Measurements from ENCODE around the gene CHST1.

CHST1 gene

DNA sequence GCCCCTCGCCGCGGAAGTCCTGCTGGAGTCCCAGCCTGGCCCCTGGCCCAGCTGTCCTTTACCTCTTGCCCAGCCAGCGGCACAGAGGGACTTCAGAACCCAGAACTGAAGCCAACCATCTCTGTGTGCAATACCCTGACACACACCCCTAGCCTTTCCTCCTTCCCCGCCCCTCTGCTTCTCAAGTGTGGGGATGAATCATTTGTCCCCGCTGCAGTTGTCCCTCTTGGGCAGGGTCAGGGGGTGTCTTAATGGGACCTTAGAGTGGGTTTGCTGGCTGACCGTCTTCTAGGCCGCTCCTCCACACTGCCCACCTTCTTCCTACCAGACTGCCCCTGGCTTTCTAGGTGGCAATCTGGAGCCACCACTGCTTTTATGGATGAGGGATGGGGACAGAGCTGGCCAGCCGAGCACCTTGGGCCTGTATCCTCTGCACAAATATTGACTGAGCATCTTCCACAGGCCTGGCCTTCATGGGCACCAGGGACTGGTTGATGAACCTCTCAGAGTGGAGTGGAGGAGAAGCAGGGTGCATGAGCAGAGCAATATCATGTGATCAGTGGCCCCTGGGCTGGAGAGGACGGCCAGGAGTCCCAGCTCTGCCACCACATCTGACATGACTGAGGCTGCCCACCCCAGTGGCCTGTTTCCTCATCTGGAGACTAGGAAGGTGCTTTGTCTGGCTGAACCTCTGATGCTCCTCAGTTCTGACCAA, 668 bp upstream of the CHST1 start:
- no peak for TF ChIP-seq ZC3H10 (CRISPR knock-in tag; IDR thresholded peaks at IDR 0.05)
- TF ChIP-seq ZFP3 (CRISPR knock-in tag; IDR thresholded peaks at IDR 0.05) = no peak
- no peak for TF ChIP-seq ZNF70 (CRISPR knock-in tag; IDR thresholded peaks at IDR 0.05)
- TF ChIP-seq, protein P1, sequence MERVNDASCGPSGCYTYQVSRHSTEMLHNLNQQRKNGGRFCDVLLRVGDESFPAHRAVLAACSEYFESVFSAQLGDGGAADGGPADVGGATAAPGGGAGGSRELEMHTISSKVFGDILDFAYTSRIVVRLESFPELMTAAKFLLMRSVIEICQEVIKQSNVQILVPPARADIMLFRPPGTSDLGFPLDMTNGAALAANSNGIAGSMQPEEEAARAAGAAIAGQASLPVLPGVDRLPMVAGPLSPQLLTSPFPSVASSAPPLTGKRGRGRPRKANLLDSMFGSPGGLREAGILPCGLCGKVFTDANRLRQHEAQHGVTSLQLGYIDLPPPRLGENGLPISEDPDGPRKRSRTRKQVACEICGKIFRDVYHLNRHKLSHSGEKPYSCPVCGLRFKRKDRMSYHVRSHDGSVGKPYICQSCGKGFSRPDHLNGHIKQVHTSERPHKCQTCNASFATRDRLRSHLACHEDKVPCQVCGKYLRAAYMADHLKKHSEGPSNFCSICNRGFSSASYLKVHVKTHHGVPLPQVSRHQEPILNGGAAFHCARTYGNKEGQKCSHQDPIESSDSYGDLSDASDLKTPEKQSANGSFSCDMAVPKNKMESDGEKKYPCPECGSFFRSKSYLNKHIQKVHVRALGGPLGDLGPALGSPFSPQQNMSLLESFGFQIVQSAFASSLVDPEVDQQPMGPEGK (CRISPR knock-in tag; IDR thresholded peaks at IDR 0.05; ENCODE audit: borderline replicate concordance) = no peak
- no peak for TF ChIP-seq CSDC2 (CRISPR knock-in tag; IDR thresholded peaks at IDR 0.05)
- TF ChIP-seq ZNF8 (CRISPR knock-in tag; IDR thresholded peaks at IDR 0.05) = no peak
- no peak for TF ChIP-seq TSHZ2 (CRISPR knock-in tag; IDR thresholded peaks at IDR 0.05)
- TF ChIP-seq RARB (CRISPR knock-in tag; IDR thresholded peaks at IDR 0.05) = no peak
- no peak for TF ChIP-seq TCF4 (CRISPR knock-in tag; IDR thresholded peaks at IDR 0.05; ENCODE audit: borderline replicate concordance)
- no peak for TF ChIP-seq CREB5 (CRISPR knock-in tag; IDR thresholded peaks at IDR 0.05; ENCODE audit: low read depth)
- TF ChIP-seq GLIS3 (CRISPR knock-in tag; IDR thresholded peaks at IDR 0.05) = no peak
- no peak for TF ChIP-seq TOX (CRISPR knock-in tag; IDR thresholded peaks at IDR 0.05; ENCODE audit: borderline replicate concordance)
- no peak for TF ChIP-seq ZNF565 (CRISPR knock-in tag; conservative IDR thresholded peaks at IDR 0.05; ENCODE audit: low read depth)
- TF ChIP-seq OSR1 (CRISPR knock-in tag; IDR thresholded peaks at IDR 0.05) = no peak
- TF ChIP-seq ZFP30 (CRISPR knock-in tag; IDR thresholded peaks at IDR 0.05) = no peak
- TF ChIP-seq ESRRG (CRISPR knock-in tag; IDR thresholded peaks at IDR 0.05) = no peak
- no peak for TF ChIP-seq CSRNP3 (CRISPR knock-in tag; IDR thresholded peaks at IDR 0.05)
- TF ChIP-seq ISL1 (CRISPR knock-in tag; IDR thresholded peaks at IDR 0.05) = no peak
- TF ChIP-seq BACH2 (CRISPR knock-in tag; IDR thresholded peaks at IDR 0.05; ENCODE audit: borderline replicate concordance) = no peak

DNA sequence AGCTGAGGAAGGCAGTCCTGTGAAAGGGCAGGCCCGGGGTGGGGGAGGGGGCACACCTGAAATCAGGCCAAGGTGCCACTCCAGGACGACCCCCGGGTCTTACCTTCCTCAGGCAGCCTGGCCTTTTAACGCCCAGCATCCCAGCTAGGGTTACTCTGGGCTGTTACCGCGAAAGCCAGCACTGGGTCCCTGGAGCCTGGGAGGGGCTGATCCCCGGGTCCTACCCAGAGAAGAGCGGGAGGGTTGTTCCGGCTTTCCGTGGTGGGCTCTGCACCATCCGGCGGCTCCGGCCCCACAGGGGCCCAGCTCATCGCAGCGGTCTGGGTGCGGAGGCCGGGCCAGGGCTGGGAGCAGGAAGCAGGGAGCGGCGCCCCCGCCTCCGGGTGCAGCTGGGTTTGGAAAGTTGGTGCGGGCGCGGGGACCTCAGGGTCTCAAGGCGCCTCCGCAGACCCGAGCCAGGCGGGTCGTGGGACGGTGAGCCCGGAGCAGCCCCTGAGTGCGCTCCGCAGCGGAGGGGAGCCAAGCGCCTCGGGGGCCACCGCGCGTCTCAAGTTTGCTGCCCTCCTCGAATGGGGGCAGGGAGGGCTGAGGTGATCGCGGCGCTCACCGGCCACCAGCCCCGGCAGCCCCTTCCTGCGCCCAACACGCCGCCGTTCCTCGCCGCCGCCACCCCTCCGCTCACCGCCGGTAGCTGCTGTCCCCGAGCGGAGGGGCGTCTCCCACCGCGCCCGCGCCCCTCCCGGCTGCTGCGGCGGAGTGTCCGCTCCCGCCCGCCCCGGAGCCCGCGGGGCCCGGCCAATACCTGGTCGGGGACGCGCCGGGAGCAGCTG, 831 bp downstream of the CHST1 start:
- no peak for ATAC-seq
- no peak for TF ChIP-seq TOX (CRISPR knock-in tag; IDR thresholded peaks at IDR 0.05; ENCODE audit: borderline replicate concordance)

More for the DNA sequence above, 668 bp upstream of the CHST1 start:
- no peak for ATAC-seq

GRCh38 chr11:45663486-45664375, 1.7 kb downstream of the CHST1 start:
- peak; percentile 12; the same call in 2 of the 3 replicates for ATAC-seq
- TF ChIP-seq TCF4 (CRISPR knock-in tag; IDR thresholded peaks at IDR 0.05; ENCODE audit: borderline replicate concordance) = no peak
- TF ChIP-seq ZFP30 (CRISPR knock-in tag; IDR thresholded peaks at IDR 0.05) = no peak
- no peak for TF ChIP-seq TSHZ2 (CRISPR knock-in tag; IDR thresholded peaks at IDR 0.05)
- TF ChIP-seq SNAI2 (CRISPR knock-in tag; IDR thresholded peaks at IDR 0.05) = no peak
- TF ChIP-seq ARNTL (CRISPR knock-in tag; IDR thresholded peaks at IDR 0.05; ENCODE audit: borderline replicate concordance, low read depth) = no peak
- no peak for TF ChIP-seq ZC3H10 (CRISPR knock-in tag; IDR thresholded peaks at IDR 0.05)
- TF ChIP-seq ESRRG (CRISPR knock-in tag; IDR thresholded peaks at IDR 0.05) = no peak
- TF ChIP-seq ISL1 (CRISPR knock-in tag; IDR thresholded peaks at IDR 0.05) = no peak
- no peak for TF ChIP-seq TOX (CRISPR knock-in tag; IDR thresholded peaks at IDR 0.05; ENCODE audit: borderline replicate concordance)
- TF ChIP-seq CSRNP3 (CRISPR knock-in tag; IDR thresholded peaks at IDR 0.05) = no peak
- no peak for TF ChIP-seq OSR1 (CRISPR knock-in tag; IDR thresholded peaks at IDR 0.05)
